PC-3 (cell line): Measurements from ENCODE around the gene FAM174B. TPM values are rescaled to one million over a fixed set of nuclear protein-coding genes. Genes with fewer than 3 reads are reported as not detected.
A peak's percentile ranks its signal among the peaks of the same experiment; 100 is the strongest.

Experiments used
- ATAC-seq: fragments of 200-7000 bp; cut with Tn5 transposase; 2 replicates; pipeline ENCODE4 v1.9.1; 2020; ENCODE audit warnings: mild to moderate bottlenecking, moderate library complexity
- BruUV-seq: library from RNA; stranded (reverse); fragments of 400-500 nt; replicated peaks from 2 replicates; lab custom pipeline; 2021; lab: Mats Ljungman, UMichigan
- CTCF ChIA-PET: fragments of 300-600 bp; sonication (Branson Sonifier 250); formaldehyde crosslinking; loops from one replicate; lab custom pipeline; 2022; ENCODE audit warnings: antibody characterized with exemption; lab: Charles Lee
- POLR2A ChIA-PET: fragments of 300-600 bp; sonication (Branson Sonifier 250); formaldehyde crosslinking; loops from one replicate; lab custom pipeline; 2022; ENCODE audit warnings: antibody characterized with exemption; ENCODE audit not compliant: unreplicated experiment; lab: Charles Lee
- DNase-seq: peaks from one replicate; pipeline ENCODE4 v3.0.0-alpha.2; 2015
- H2AFZ ChIP-seq: fragments of 300-600 bp; sonication (generic); 2 replicates; pipeline ENCODE4 v1.6.0; 2016; ENCODE audit warnings: antibody characterized with exemption, low read length
- H3F3A ChIP-seq: fragments of 300-600 bp; sonication (generic); one replicate; pipeline ENCODE4 v1.6.0; 2017; ENCODE audit warnings: antibody characterized with exemption, low read length, control low read depth, mild to moderate bottlenecking; ENCODE audit not compliant: unreplicated experiment
- H3K27ac ChIP-seq: fragments of 300-600 bp; sonication (generic); 2 replicates; pipeline ENCODE4 v1.5.1; 2016; ENCODE audit warnings: mild to moderate bottlenecking, low read length
- H3K27me3 ChIP-seq: fragments of 300-600 bp; sonication (generic); 2 replicates; pipeline ENCODE4 v1.6.1; 2016; ENCODE audit warnings: low read length, mixed read lengths
- H3K36me3 ChIP-seq: fragments of 300-600 bp; sonication (generic); 2 replicates; pipeline ENCODE4 v1.6.1; 2016; ENCODE audit warnings: low read depth, mixed run types, low read length, mixed read lengths
- H3K4me1 ChIP-seq: fragments of 300-600 bp; sonication (generic); 2 replicates; pipeline ENCODE4 v1.5.1; 2016; ENCODE audit warnings: low read length; ENCODE audit not compliant: insufficient read depth
- H3K4me2 ChIP-seq: fragments of 300-600 bp; sonication (generic); 2 replicates; pipeline ENCODE4 v1.6.0; 2016; ENCODE audit warnings: low read length
- H3K4me3 ChIP-seq: fragments of 300-600 bp; sonication (generic); 2 replicates; pipeline ENCODE4 v1.5.1; 2016; ENCODE audit warnings: mild to moderate bottlenecking, low read length, mixed read lengths
- H3K79me2 ChIP-seq: fragments of 300-600 bp; sonication (generic); 2 replicates; pipeline ENCODE4 v1.6.1; 2017; ENCODE audit warnings: low read length, mixed read lengths
- H3K9ac ChIP-seq: fragments of 300-600 bp; sonication (generic); 2 replicates; pipeline ENCODE4 v1.6.0; 2016; ENCODE audit warnings: mild to moderate bottlenecking, low read length
- H3K9me2 ChIP-seq: fragments of 300-600 bp; sonication (generic); replicated peaks from 2 replicates; pipeline ENCODE4 v1.6.1; 2016; ENCODE audit warnings: mixed run types, low read length, mixed read lengths
- H3K9me3 ChIP-seq: fragments of 300-600 bp; sonication (generic); 2 replicates; pipeline ENCODE4 v1.6.1; 2016; ENCODE audit warnings: low read length, mixed read lengths
- H4K20me1 ChIP-seq: fragments of 300-600 bp; sonication (generic); 2 replicates; pipeline ENCODE4 v1.6.1; 2016; ENCODE audit warnings: low read length, mixed read lengths
- EZH2 ChIP-seq: fragments of 300-600 bp; sonication (generic); IDR thresholded peaks from one replicate; pipeline ENCODE4 v1.6.1; 2017; ENCODE audit warnings: antibody characterized with exemption, mild to moderate bottlenecking, low read length; ENCODE audit not compliant: unreplicated experiment
- EZH2phosphoT487 ChIP-seq: fragments of 300-600 bp; sonication (generic); IDR thresholded peaks from 2 replicates; pipeline ENCODE4 v1.6.1; 2018; ENCODE audit warnings: mild to moderate bottlenecking, antibody characterized with exemption, low read length, borderline replicate concordance
- intact Hi-C: fragments of 100-400 bp; cut with micrococcal nuclease; formaldehyde crosslinking; loops from 2 replicates; pipeline ENCODE4 v1.9.0; 2023
- total RNA-seq: library from RNA; depleted of rRNA; stranded (reverse); fragments of >200 nt; gene quantifications from 2 replicates; pipeline ENCODE4 v1.2.3, GENCODE V29; 2014
- TF ChIP-seq, protein P1 (sequence below): fragments of 300-600 bp; sonication (generic); conservative IDR thresholded peaks from 2 replicates; pipeline ENCODE4 v1.5.1; 2017; ENCODE audit warnings: antibody characterized with exemption, low read depth, mild to moderate bottlenecking, low read length

Gene FAM174B
- total RNA-seq, 1 experiment from 2014 or later = 9.6 TPM

DNA sequence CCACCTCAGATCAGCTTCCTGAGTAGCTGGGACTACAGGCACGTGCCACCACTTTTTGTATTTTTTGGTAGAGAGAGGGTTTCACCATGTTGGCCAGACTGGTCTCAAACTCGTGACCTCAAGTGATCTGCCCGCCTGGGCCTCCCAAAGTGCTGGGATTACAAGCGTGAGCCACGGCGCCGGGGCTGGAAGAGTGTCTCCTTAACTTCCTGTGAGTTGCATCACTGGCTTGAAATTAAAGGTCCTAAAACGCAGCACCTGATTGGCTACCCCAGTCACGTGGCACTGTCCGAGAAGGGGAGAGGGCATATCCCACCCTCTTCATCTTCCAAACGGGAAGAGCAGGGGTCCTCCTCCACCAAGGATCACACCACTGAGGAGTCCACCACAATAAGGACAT is 5.5 kb upstream of the FAM174B start:
- H3K4me2 ChIP-seq = no peak overlapping the region
- H3K9ac ChIP-seq = no peak overlapping the region
- ChIA-PET POLR2A (no interaction called here), CTCF (no interaction called here)
- no peak overlapping the region for H3K27ac ChIP-seq
- DNase-seq = no peak
- H4K20me1 ChIP-seq = no peaks in the 10 kb centered on the region
- no TSS peak for BruUV-seq
- H3K79me2 ChIP-seq = no peaks in the 10 kb centered on the region
- H3K9me3 ChIP-seq = no peaks in the 10 kb centered on the region
- intact Hi-C loops = no loop called here
- no peaks in the 10 kb centered on the region for H3K27me3 ChIP-seq
- ATAC-seq = no peak
- H2AFZ ChIP-seq = no peak overlapping the region
- peaks cover 24% of the 10 kb centered on the region for H3K4me1 ChIP-seq
- TF ChIP-seq EZH2 (no peak), EZH2phosphoT487 (no peak)
- TF ChIP-seq, protein P1, sequence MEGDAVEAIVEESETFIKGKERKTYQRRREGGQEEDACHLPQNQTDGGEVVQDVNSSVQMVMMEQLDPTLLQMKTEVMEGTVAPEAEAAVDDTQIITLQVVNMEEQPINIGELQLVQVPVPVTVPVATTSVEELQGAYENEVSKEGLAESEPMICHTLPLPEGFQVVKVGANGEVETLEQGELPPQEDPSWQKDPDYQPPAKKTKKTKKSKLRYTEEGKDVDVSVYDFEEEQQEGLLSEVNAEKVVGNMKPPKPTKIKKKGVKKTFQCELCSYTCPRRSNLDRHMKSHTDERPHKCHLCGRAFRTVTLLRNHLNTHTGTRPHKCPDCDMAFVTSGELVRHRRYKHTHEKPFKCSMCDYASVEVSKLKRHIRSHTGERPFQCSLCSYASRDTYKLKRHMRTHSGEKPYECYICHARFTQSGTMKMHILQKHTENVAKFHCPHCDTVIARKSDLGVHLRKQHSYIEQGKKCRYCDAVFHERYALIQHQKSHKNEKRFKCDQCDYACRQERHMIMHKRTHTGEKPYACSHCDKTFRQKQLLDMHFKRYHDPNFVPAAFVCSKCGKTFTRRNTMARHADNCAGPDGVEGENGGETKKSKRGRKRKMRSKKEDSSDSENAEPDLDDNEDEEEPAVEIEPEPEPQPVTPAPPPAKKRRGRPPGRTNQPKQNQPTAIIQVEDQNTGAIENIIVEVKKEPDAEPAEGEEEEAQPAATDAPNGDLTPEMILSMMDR = no peak
- no peaks in the 10 kb centered on the region for H3K36me3 ChIP-seq
- H3K9me2 ChIP-seq = no peaks in the 10 kb centered on the region
- no peaks in the 10 kb centered on the region for H3F3A ChIP-seq
- no peak overlapping the region for H3K4me3 ChIP-seq

DNA sequence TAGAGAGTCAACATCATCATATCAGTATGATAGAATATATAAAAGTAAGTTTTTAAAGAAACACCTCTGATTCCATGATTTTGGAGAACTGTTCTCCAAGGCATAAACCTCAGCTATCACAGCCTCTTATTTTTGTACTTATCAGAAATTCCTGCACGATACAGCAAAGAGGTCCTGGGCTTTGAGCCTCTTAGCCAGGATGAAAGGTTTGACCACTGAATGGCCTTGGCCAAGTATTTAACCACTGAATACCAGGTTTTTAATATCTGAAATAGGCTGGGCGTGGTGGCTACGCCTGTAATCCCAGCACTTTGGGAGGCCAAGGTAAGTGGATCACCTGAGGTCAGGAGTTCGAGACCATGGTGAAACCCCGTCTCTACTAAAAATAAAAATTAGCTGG is 1.9 kb upstream of the FAM174B start:
- POLR2A ChIA-PET = no interaction called here
- Histone ChIP-seq H3K79me2 (peaks cover 26% of the 10 kb centered on the region), H3K27ac (no peak overlapping the region), H3K27me3 (no peaks in the 10 kb centered on the region), H3K4me2 (no peak overlapping the region), H3K9ac (no peak overlapping the region), H3K9me2 (no peaks in the 10 kb centered on the region), H2AFZ (no peak overlapping the region), H3K4me3 (no peak overlapping the region), H3F3A (no peaks in the 10 kb centered on the region), H3K9me3 (no peaks in the 10 kb centered on the region), H3K4me1 (peaks cover 35% of the 10 kb centered on the region), H4K20me1 (no peaks in the 10 kb centered on the region), H3K36me3 (no peaks in the 10 kb centered on the region)
- intact Hi-C loops = no loop called here
- DNase-seq (no peak), ATAC-seq (no peak)
- BruUV-seq = no TSS peak
- TF ChIP-seq EZH2 (no peak), EZH2phosphoT487 (no peak)
- TF ChIP-seq, protein P1 = no peak
- CTCF ChIA-PET = interaction anchor here (0.6 kb wide), 1 partner anchor 57 kb away, joined by 3 read pairs; no protein-coding TSS in a partner anchor

DNA sequence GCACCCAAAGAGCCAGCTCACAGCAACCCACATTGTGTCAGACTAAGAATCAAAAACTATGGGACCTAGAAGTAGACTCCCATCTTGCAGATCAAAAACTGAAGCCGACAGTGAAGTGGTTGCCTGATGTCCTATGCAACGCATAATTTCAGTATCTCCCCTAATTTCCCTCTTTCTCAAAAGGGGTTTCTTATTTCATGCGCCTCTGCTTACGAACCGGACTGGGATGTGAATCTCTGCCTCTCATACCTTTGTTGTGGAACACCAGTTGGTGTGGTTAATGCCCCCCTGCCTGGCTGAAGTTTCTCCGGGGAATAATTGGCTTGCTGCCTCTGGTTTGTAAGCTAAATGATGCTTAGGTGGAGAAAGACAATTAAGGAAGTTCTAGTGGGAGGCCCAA is 514 bp upstream of the FAM174B start:
- Histone ChIP-seq H3F3A (no peaks in the 10 kb centered on the region), H3K36me3 (no peaks in the 10 kb centered on the region), H3K79me2 (peaks cover 40% of the 10 kb centered on the region), H3K4me3 (peak overlapping the region; percentile 74), H3K27ac (no peak overlapping the region), H3K9me3 (no peaks in the 10 kb centered on the region), H3K9ac (peak overlapping the region; percentile 59), H3K4me1 (peaks cover 35% of the 10 kb centered on the region), H3K9me2 (no peaks in the 10 kb centered on the region), H4K20me1 (no peaks in the 10 kb centered on the region), H3K4me2 (peak overlapping the region; percentile 81), H3K27me3 (no peaks in the 10 kb centered on the region), H2AFZ (peak overlapping the region; percentile 75)
- no peak for TF ChIP-seq EZH2
- no peak for TF ChIP-seq EZH2phosphoT487
- TF ChIP-seq, protein P1 = no peak
- no TSS peak for BruUV-seq
- POLR2A ChIA-PET = no interaction called here
- ATAC-seq (no peak), DNase-seq (no peak)
- intact Hi-C loops = no loop called here
- CTCF ChIA-PET = no interaction called here
